GM18909 (cell line): ENCODE measurements around the gene GNG7.
"Not testable (repeated sequence)": the region's sequence is repeated elsewhere in the genome, so short reads cannot be mapped to it uniquely, and the experiment has no call there.

ENCODE experiments used
- ATAC-seq: cut with Tn5 transposase; IDR thresholded peaks from one replicate; pipeline ENCODE4 v1.9.1; 2021; ENCODE audit warnings: mild to moderate bottlenecking; ENCODE audit not compliant: unreplicated experiment, poor library complexity

Gene GNG7

GRCh38 chr19:2479556-2480194 lies 222.8 kb downstream of the GNG7 start:
- ATAC-seq = no peak

- ATAC-seq = no peak
Observed at GRCh38 chr19:2478756-2479555, 223.5 kb downstream of the GNG7 start.

GRCh38 chr19:2478278-2478755 lies 224.2 kb downstream of the GNG7 start:
- ATAC-seq = no peak

- no peak for ATAC-seq
Observed at GRCh38 chr19:2477732-2478191, 224.7 kb downstream of the GNG7 start.

GRCh38 chr19:2477141-2477710 lies 225.3 kb downstream of the GNG7 start:
- no peak for ATAC-seq

GRCh38 chr19:2476451-2477140 lies 225.9 kb downstream of the GNG7 start:
- ATAC-seq = no peak

- ATAC-seq = peak; percentile 60
Observed at GRCh38 chr19:2475702-2476450, 226.6 kb downstream of the GNG7 start, which contains the start of gene GADD45B. Gene GADD45B, plus strand, starts transcription at chr19:2476127. Its CDS starts 232 bp downstream, at chr19:2476359.

GRCh38 chr19:2475018-2475701 lies 227.3 kb downstream of the GNG7 start:
- no peak for ATAC-seq

GRCh38 chr19:2474232-2475017 lies 228.1 kb downstream of the GNG7 start:
- peak; percentile 26 for ATAC-seq

GRCh38 chr19:2469915-2470200 lies 232.6 kb downstream of the GNG7 start:
- not testable (repeated sequence) for ATAC-seq

GRCh38 chr19:2469102-2469914 lies 233.2 kb downstream of the GNG7 start:
- ATAC-seq = no peak

GRCh38 chr19:2468596-2468995 lies 233.9 kb downstream of the GNG7 start:
- ATAC-seq = no peak

- ATAC-seq = no peak
Observed at GRCh38 chr19:2464389-2464788, 238.1 kb downstream of the GNG7 start.

GRCh38 chr19:2463694-2464093 lies 238.8 kb downstream of the GNG7 start:
- ATAC-seq = not testable (repeated sequence)

- ATAC-seq = no peak
Observed at GRCh38 chr19:2462635-2463421, 239.7 kb downstream of the GNG7 start.

- ATAC-seq = no peak
Observed at GRCh38 chr19:2461751-2462634, 240.5 kb downstream of the GNG7 start.
